Panc1 (cell line): ENCODE data around the gene GADL1.

Experiments used
- CTCF ChIP-seq: fragments of 450-650 bp; IDR thresholded peaks from 2 replicates; pipeline ENCODE4 v1.5.1; 2017; ENCODE audit warnings: mild to moderate bottlenecking
- POLR2AphosphoS5 ChIP-seq: IDR thresholded peaks from 2 replicates; pipeline ENCODE4 v1.6.1; 2012; ENCODE audit warnings: mild to moderate bottlenecking, low read depth, low read length, moderate library complexity
- REST ChIP-seq, 2 experiments: IDR thresholded peaks; 2 replicates each; pipeline ENCODE4 v1.6.1; 2011 to 2012; ENCODE audit warnings: low read depth in 2 of 2, control low read depth in 1 of 2, low read length in 1 of 2, mild to moderate bottlenecking in 1 of 2, moderate library complexity in 1 of 2; ENCODE audit not compliant: insufficient read depth in 1 of 2
- SIN3A ChIP-seq: IDR thresholded peaks from 2 replicates; pipeline ENCODE4 v1.6.1; 2012; ENCODE audit warnings: low read depth, mild to moderate bottlenecking, low read length, moderate library complexity, borderline replicate concordance; ENCODE audit not compliant: insufficient read depth

GRCh38 chr3:30832961-30833575, 61.4 kb downstream of the GADL1 start:
- TF ChIP-seq CTCF (no peak), REST (IDR thresholded peaks at IDR 0.05; ENCODE audit: insufficient read depth in 1 of 2, low read depth in 2 of 2, low read length in 1 of 2) (no peak), POLR2AphosphoS5 (no peak), SIN3A (no peak)
